Activated CD8-positive, alpha-beta memory T cell treated with anti-CD3 and anti-CD28 coated beads, Interleukin-2, amount 50 U/mL, for 1 hour (primary cell): ENCODE measurements around the gene PDE4A.
"Not testable (repeated sequence)": the region's sequence is repeated elsewhere in the genome, so short reads cannot be mapped to it uniquely, and the experiment has no call there.

Experiments
- DNase-seq: peaks from one replicate; pipeline ENCODE4 v3.0.0-alpha.2; 2020; ENCODE audit errors: extremely low read depth

The PDE4A gene

GRCh38 chr19:10420444-10421239 lies at the start of gene PDE4A:
PDE4A (plus strand) TSS chr19:10420538; CDS start chr19:10420765, 227 bp downstream.
- no peak for DNase-seq

- no peak for DNase-seq
These were observed 47.6 kb upstream of the PDE4A start for GRCh38 chr19:10372690-10373089.

GRCh38 chr19:10374931-10375330 lies 45.4 kb upstream of the PDE4A start:
- no peak for DNase-seq

GRCh38 chr19:10377140-10377640 lies 43.1 kb upstream of the PDE4A start:
- DNase-seq: not testable (repeated sequence)

- DNase-seq: no peak
These were observed 42.2 kb upstream of the PDE4A start for GRCh38 chr19:10378124-10378523.

GRCh38 chr19:10379880-10380312 lies 40.4 kb upstream of the PDE4A start:
- DNase-seq: no peak

- peak; percentile 82 for DNase-seq
These were observed 39.8 kb upstream of the PDE4A start, which contains the start of gene TYK2 for GRCh38 chr19:10380313-10381102. TYK2 (minus strand) TSS chr19:10380572; CDS start chr19:10378406, 2,166 bp downstream.

GRCh38 chr19:10383223-10383499 lies 37.2 kb upstream of the PDE4A start:
- not testable (repeated sequence) for DNase-seq

GRCh38 chr19:10384580-10384979 lies 35.8 kb upstream of the PDE4A start:
- DNase-seq: no peak

GRCh38 chr19:10388957-10389356 lies 31.4 kb upstream of the PDE4A start:
- DNase-seq: peak; percentile 65

GRCh38 chr19:10389863-10390262 lies 30.5 kb upstream of the PDE4A start:
- DNase-seq: no peak

- DNase-seq: no peak
These were observed 29.6 kb upstream of the PDE4A start for GRCh38 chr19:10390652-10391286.

- no peak for DNase-seq
These were observed 28.2 kb upstream of the PDE4A start for GRCh38 chr19:10392120-10392519.

GRCh38 chr19:10393137-10393536 lies 27.2 kb upstream of the PDE4A start:
- DNase-seq: no peak

- no peak for DNase-seq
These were observed 25.3 kb upstream of the PDE4A start for GRCh38 chr19:10395003-10395402.

- DNase-seq: no peak
These were observed 24.9 kb upstream of the PDE4A start for GRCh38 chr19:10395436-10395835.

GRCh38 chr19:10395917-10396316 lies 24.4 kb upstream of the PDE4A start:
- DNase-seq: no peak

- DNase-seq: no peak
These were observed 21.5 kb upstream of the PDE4A start for GRCh38 chr19:10398819-10399218.

GRCh38 chr19:10399340-10399739 lies 21.0 kb upstream of the PDE4A start:
- DNase-seq: not testable (repeated sequence)

GRCh38 chr19:10399878-10400277 lies 20.5 kb upstream of the PDE4A start:
- no peak for DNase-seq

- no peak for DNase-seq
These were observed 17.8 kb upstream of the PDE4A start for GRCh38 chr19:10402441-10403038.
